Neural cell (in vitro differentiated cells): ENCODE measurements around the gene FAM168A. TPM values are rescaled to one million over a fixed set of nuclear protein-coding genes. Genes with fewer than 3 reads are reported as not detected.

Experiments used
- H2AFZ ChIP-seq: fragments of 200-600, 300-800 bp; sonication (generic), shearing (Covaris generic); 2 replicates; pipeline ENCODE4 v1.6.0; 2014; ENCODE audit warnings: low read depth, mild to moderate bottlenecking, antibody characterized with exemption, low read length, moderate library complexity
- H3F3A ChIP-seq: fragments of 200-600 bp; shearing (Covaris generic); 2 replicates; pipeline ENCODE4 v1.6.1; 2016; ENCODE audit warnings: mild to moderate bottlenecking, moderate library complexity, mixed read lengths, antibody characterized with exemption, low read length; ENCODE audit not compliant: insufficient read depth, poor library complexity, severe bottlenecking
- H3K27ac ChIP-seq: fragments of 200-600, 300-800 bp; sonication (generic), shearing (Covaris generic); 2 replicates; pipeline ENCODE4 v1.5.1; 2014; ENCODE audit warnings: mild to moderate bottlenecking, low read length, moderate library complexity
- H3K27me3 ChIP-seq: fragments of 300-800, 200-600 bp; sonication (generic), shearing (Covaris generic); 2 replicates; pipeline ENCODE4 v1.6.0; 2014; ENCODE audit warnings: mild to moderate bottlenecking, low read depth, low read length, moderate library complexity; ENCODE audit not compliant: insufficient read depth
- H3K36me3 ChIP-seq: fragments of 300-800, 200-600 bp; sonication (generic), shearing (Covaris generic); 2 replicates; pipeline ENCODE4 v1.5.1; 2014; ENCODE audit warnings: mild to moderate bottlenecking, antibody characterized with exemption, low read length, moderate library complexity; ENCODE audit not compliant: insufficient read depth
- H3K4me2 ChIP-seq: fragments of 300-800, 200-600 bp; sonication (generic), shearing (Covaris generic); 2 replicates; pipeline ENCODE4 v1.6.0; 2014; ENCODE audit warnings: mild to moderate bottlenecking, low read length
- H3K4me3 ChIP-seq: fragments of 300-800, 200-600 bp; sonication (generic), shearing (Covaris generic); 2 replicates; pipeline ENCODE4 v1.5.1; 2014; ENCODE audit warnings: mild to moderate bottlenecking, low read length, moderate library complexity
- H3K79me2 ChIP-seq: fragments of 200-600 bp; shearing (Covaris generic); replicated peaks from 2 replicates; pipeline ENCODE4 v1.6.0; 2014; ENCODE audit warnings: mild to moderate bottlenecking, low read length, moderate library complexity; ENCODE audit not compliant: insufficient read depth
- H3K9ac ChIP-seq: fragments of 300-800, 200-600 bp; sonication (generic), shearing (Covaris generic); 2 replicates; pipeline ENCODE4 v1.6.1; 2016; ENCODE audit warnings: mild to moderate bottlenecking, low read length, mixed read lengths
- H3K9me2 ChIP-seq: fragments of 200-600 bp; shearing (Covaris generic); 2 replicates; pipeline ENCODE4 v1.6.1; 2016; ENCODE audit warnings: mild to moderate bottlenecking, low read length, mixed read lengths; ENCODE audit not compliant: insufficient read depth
- H3K9me3 ChIP-seq: fragments of 200-600, 300-800 bp; sonication (generic), shearing (Covaris generic); 2 replicates; pipeline ENCODE4 v1.6.1; 2016; ENCODE audit warnings: mild to moderate bottlenecking, mixed run types, low read length, moderate library complexity, mixed read lengths
- H4K20me1 ChIP-seq: fragments of 200-600 bp; shearing (Covaris generic); 2 replicates; pipeline ENCODE4 v1.6.1; 2016; ENCODE audit warnings: mild to moderate bottlenecking, mixed run types; ENCODE audit not compliant: insufficient read depth
- CTCF ChIP-seq: fragments of 450-650 bp; IDR thresholded peaks from 2 replicates; pipeline ENCODE4 v1.5.1; 2014; ENCODE audit warnings: antibody characterized with exemption, mild to moderate bottlenecking, moderate library complexity; ENCODE audit not compliant: poor library complexity, severe bottlenecking
- EP300 ChIP-seq: fragments of 450-650 bp; conservative IDR thresholded peaks from 2 replicates; pipeline ENCODE4 v1.6.1; 2014; ENCODE audit warnings: antibody characterized with exemption, mild to moderate bottlenecking, moderate library complexity; ENCODE audit not compliant: poor library complexity, severe bottlenecking
- EZH2 ChIP-seq: fragments of 200-600, 300-800 bp; shearing (Covaris generic), sonication (generic); IDR thresholded peaks from 2 replicates; pipeline ENCODE4 v1.6.1; 2014; ENCODE audit warnings: antibody characterized with exemption, low read length, borderline replicate concordance, mild to moderate bottlenecking; ENCODE audit not compliant: insufficient read depth, poor library complexity, severe bottlenecking
- MXI1 ChIP-seq: fragments of 450-650 bp; conservative IDR thresholded peaks from 2 replicates; pipeline ENCODE4 v1.6.1; 2014; ENCODE audit warnings: antibody characterized with exemption, mild to moderate bottlenecking; ENCODE audit not compliant: poor library complexity, severe bottlenecking
- POLR2AphosphoS5 ChIP-seq: IDR thresholded peaks from 2 replicates; pipeline ENCODE4 v1.6.1; 2012
- RAD21 ChIP-seq: fragments of 450-650 bp; conservative IDR thresholded peaks from 2 replicates; pipeline ENCODE4 v1.6.1; 2014; ENCODE audit warnings: antibody characterized with exemption, mild to moderate bottlenecking, moderate library complexity
- REST ChIP-seq: IDR thresholded peaks from 2 replicates; pipeline ENCODE4 v1.6.1; 2012; ENCODE audit warnings: borderline replicate concordance
- SMC3 ChIP-seq: fragments of 450-650 bp; conservative IDR thresholded peaks from 2 replicates; pipeline ENCODE4 v1.6.1; 2014; ENCODE audit warnings: antibody characterized with exemption, mild to moderate bottlenecking, moderate library complexity; ENCODE audit not compliant: poor library complexity
- TAF1 ChIP-seq: IDR thresholded peaks from 2 replicates; pipeline ENCODE4 v1.6.1; 2012; ENCODE audit warnings: low read depth
- polyA plus RNA-seq: library from polyadenylated mRNA; depleted of rRNA; stranded (reverse); fragments of >200 nt; gene quantifications from 2 replicates; pipeline ENCODE4 v1.2.3, GENCODE V29; 2014

FAM168A gene
- polyA plus RNA-seq, 1 donor from 2014 or later, result 67.3 TPM

- peak overlapping the region; percentile 69 for H3K9ac ChIP-seq
- no peaks in the 10 kb centered on the region for H3K79me2 ChIP-seq
- TF ChIP-seq REST, result no peak
- no peak for TF ChIP-seq EP300
- no peak for TF ChIP-seq EZH2
- TF ChIP-seq TAF1, result no peak
- TF ChIP-seq MXI1, result no peak
- no peak for TF ChIP-seq SMC3
- TF ChIP-seq CTCF, result no peak
- TF ChIP-seq RAD21, result no peak
- TF ChIP-seq POLR2AphosphoS5, result no peak
- no peak overlapping the region for H3K4me2 ChIP-seq
- H4K20me1 ChIP-seq, result no peaks in the 10 kb centered on the region
- H3K4me3 ChIP-seq, result peak overlapping the region; percentile 89
- H3K9me2 ChIP-seq, result no peaks in the 10 kb centered on the region
- no peak overlapping the region for H3K27ac ChIP-seq
- no peaks in the 10 kb centered on the region for H3F3A ChIP-seq
- H2AFZ ChIP-seq, result no peak overlapping the region
- no peaks in the 10 kb centered on the region for H3K27me3 ChIP-seq
- H3K36me3 ChIP-seq, result no peaks in the 10 kb centered on the region
- no peaks in the 10 kb centered on the region for H3K9me3 ChIP-seq
These were observed 222.1 kb downstream of the FAM168A start for GRCh38 chr11:73375830-73376159.

- Histone ChIP-seq H3K27ac (no peak overlapping the region), H3K9ac (no peak overlapping the region)
These were observed 223.8 kb downstream of the FAM168A start for GRCh38 chr11:73374151-73374550.

More at GRCh38 chr11:73374151-73374550, 223.8 kb downstream of the FAM168A start:
- Histone ChIP-seq H3K27me3 (no peaks in the 10 kb centered on the region), H3K9me2 (no peaks in the 10 kb centered on the region), H3K9me3 (no peaks in the 10 kb centered on the region), H4K20me1 (no peaks in the 10 kb centered on the region), H3K4me3 (no peak overlapping the region), H3K36me3 (no peaks in the 10 kb centered on the region), H2AFZ (no peak overlapping the region), H3K79me2 (no peaks in the 10 kb centered on the region), H3F3A (no peaks in the 10 kb centered on the region), H3K4me2 (no peak overlapping the region)
- TF ChIP-seq EP300 (no peak), EZH2 (no peak), TAF1 (no peak), MXI1 (no peak), SMC3 (no peak), REST (no peak), POLR2AphosphoS5 (no peak), CTCF (no peak), RAD21 (no peak)
